GM19395 (cell line): ENCODE data around the gene P2RX4.
"Not testable (repeated sequence)": the region's sequence is repeated elsewhere in the genome, so short reads cannot be mapped to it uniquely, and the experiment has no call there.

Source experiments
- ATAC-seq: cut with Tn5 transposase; IDR thresholded peaks from one replicate; pipeline ENCODE4 v1.9.1; 2021; ENCODE audit warnings: mild to moderate bottlenecking, moderate library complexity; ENCODE audit not compliant: unreplicated experiment

The P2RX4 gene, protein sequence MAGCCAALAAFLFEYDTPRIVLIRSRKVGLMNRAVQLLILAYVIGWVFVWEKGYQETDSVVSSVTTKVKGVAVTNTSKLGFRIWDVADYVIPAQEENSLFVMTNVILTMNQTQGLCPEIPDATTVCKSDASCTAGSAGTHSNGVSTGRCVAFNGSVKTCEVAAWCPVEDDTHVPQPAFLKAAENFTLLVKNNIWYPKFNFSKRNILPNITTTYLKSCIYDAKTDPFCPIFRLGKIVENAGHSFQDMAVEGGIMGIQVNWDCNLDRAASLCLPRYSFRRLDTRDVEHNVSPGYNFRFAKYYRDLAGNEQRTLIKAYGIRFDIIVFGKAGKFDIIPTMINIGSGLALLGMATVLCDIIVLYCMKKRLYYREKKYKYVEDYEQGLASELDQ

DNA sequence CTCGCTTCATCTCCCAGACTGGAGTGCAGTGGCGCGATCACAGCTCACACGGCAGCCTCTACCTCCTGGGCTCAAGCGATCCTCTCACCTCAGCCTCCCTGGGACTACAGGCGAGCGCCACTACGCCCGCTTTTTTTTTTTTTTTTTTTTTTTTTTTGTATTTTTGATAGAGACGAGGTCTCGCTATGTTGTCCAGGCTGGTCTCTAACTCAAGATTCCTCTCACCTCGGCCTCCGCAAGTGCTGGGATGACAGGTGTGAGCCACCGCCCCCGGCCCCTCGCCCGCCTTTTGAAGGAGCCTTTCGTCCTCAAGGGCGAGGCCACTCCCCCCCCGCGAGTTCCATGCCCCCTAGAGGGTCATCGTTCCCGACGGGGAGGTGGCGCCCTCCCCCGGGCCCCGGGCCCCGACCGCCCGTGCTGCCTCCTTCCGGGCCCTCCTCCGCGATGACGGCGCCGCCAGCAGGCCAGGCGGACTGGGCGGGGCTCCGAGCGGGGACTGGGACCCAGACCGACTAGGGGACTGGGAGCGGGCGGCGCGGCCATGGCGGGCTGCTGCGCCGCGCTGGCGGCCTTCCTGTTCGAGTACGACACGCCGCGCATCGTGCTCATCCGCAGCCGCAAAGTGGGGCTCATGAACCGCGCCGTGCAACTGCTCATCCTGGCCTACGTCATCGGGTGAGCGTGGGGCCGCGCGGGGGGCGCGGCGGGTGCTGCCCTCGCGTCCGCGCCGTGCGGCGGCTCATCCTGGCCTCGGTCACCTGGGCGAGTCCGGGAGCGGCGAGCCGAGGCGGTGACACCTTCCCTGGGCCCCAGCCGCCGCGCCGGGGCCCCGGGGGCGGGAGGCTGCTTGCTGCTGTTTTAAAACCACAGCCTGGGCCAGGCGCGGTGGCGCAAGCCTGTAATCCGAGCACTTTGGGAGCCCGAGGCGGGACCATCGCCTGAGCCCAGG lies at the start of gene P2RX4:
Gene P2RX4, plus strand, starts transcription at position 506 of the 949 bp plus-strand sequence. Its CDS starts 36 bp downstream, at position 542.
- peak; percentile 87 for ATAC-seq

DNA sequence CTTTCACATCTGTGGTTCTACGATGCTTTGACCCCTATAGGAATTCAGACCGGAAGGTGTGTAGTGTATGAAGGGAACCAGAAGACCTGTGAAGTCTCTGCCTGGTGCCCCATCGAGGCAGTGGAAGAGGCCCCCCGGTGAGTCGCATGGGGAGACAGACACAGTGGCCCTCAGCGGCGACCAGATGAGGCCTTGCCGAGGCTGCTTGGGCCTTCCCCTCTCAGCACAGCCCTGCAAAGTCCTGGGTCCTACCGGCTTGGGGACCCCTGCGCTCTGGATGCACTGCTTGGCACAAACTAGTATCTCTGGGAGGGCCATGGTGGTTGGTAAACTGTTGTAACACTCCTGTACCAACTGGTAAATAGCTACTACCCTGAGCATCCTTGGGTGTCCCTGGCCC lies 47.5 kb upstream of the P2RX4 start:
- ATAC-seq = no peak

DNA sequence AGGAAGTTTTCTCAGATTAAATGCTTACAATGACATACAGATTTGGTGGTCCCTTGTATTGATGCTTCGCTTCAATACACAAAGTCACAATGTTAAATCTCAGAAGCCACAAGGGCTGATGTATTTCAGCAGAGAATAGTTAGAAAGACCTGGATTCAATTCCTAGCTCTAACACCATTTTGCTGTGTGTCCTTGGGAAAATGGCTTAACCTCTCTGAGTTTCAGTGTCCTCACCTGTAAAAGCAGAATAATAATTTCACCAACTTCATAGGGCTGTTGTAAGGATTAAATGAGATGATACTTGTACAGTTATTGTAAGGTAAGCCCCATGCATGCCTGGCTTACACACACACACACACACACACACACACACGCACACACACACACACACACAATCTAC lies 46.9 kb upstream of the P2RX4 start:
- ATAC-seq = no peak

DNA sequence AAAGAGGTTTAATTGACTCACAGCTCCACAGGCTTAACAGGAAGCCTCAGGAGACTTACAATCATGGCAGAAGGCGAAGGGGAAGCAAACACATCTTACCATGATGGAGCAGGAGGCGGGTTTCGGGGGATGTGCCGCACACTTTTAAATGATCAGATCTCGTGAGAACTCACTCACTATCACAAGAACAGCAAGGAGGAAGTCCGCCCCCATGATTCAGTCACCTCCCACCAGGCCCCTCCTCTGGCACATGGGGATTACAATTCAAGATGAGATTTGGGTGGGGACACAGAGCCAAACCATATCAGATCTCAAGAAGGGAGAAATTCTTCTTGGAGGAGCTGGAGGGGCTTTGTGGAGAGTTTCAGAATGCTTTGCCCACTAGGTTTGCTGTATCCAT lies 45.1 kb upstream of the P2RX4 start:
- not testable (repeated sequence) for ATAC-seq

DNA sequence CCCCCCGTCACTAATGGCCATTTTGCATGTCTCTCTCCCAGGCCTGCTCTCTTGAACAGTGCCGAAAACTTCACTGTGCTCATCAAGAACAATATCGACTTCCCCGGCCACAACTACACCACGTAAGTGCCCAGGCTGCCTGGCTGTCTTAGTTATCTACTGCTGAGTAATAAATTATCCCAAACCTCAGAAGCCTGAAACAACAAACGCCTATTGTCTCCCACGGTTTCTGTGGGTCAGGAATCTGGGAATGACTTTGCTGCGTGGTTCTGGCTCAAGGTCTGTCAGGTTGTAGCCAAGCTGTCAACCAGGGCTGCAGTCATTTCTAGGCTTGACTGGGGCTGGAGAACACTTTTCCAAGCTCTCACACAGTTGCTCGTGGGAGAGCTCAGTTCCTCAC lies 44.6 kb upstream of the P2RX4 start:
- no peak for ATAC-seq

DNA sequence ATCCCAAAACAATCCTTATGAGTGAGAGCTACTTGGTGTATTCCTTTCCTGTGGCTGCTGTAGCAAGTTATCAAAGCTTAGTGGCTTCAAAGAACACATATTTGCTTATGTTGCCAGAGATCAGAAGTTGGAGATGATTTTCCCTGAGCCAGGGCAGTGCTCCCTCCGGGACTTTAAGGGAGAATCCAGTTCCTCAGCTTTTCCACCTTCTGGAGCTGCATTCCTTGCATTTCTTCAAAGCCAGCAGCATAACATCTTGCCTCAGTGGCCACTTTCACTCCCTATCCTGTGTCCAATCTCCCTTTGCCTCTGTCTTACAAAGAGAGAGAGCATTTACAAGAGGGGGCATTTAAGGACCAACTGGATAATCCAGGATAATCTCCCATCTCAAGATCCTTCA lies 43.6 kb upstream of the P2RX4 start:
- no peak for ATAC-seq

DNA sequence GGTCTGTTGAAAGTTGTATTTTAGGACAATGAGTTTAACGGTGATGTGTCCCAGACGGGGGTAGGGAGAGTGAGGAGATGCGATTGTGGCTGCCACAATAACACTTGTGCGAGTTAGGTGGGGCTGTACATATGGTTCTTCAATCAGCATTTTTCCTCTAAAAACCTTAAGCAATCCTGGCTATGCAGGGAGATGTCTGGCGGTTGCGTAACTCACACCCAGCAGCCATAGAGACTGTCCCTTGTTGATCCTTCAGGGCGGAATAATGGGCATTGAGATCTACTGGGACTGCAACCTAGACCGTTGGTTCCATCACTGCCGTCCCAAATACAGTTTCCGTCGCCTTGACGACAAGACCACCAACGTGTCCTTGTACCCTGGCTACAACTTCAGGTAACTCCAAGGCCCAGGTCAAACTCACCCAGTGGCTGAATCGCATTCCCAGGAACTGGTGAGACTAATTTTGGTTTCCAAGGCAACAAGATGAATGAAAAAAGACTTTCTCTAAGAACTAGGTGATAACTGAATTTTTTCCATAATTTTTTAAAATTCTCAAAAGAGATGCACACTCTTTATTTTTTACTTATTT lies 42.6 kb upstream of the P2RX4 start:
- no peak for ATAC-seq

DNA sequence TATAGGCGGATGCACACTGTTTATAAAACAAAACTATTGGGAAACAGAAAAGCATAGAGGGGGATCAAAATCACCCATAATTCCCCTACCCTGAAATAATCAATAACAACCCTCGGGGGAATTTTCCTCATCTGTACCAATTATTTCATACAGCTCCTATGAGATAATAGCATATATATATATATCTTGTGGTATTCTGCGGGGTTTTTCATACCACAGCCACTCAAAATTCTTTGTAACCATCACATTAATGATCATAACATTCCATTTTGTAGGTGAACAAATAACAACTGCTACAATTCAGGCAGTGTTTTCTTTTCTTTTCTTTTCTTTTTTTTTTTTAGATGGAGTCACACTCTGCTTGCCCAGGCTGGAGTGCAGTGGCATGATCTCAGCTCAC lies 42.0 kb upstream of the P2RX4 start:
- no peak for ATAC-seq

DNA sequence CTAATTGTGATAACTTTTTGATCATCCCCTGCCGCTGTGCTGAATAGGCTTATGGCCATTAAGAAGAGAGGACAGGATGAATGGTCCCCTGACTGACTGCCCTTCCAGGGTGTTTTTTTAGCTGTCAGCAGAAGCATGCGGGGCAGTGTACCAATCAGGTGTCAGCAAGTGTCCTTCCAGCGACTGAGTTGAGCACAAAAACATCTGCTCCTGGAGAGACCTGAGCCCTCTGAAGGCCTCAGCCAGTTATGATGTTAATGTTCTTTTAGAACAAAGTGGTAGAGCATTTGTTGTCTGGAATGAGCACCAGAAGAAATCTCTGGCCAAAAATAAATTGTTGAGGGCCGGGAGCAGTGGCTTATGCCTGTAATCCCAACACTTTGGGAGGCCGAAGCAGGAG lies 39.8 kb upstream of the P2RX4 start:
- ATAC-seq = no peak

DNA sequence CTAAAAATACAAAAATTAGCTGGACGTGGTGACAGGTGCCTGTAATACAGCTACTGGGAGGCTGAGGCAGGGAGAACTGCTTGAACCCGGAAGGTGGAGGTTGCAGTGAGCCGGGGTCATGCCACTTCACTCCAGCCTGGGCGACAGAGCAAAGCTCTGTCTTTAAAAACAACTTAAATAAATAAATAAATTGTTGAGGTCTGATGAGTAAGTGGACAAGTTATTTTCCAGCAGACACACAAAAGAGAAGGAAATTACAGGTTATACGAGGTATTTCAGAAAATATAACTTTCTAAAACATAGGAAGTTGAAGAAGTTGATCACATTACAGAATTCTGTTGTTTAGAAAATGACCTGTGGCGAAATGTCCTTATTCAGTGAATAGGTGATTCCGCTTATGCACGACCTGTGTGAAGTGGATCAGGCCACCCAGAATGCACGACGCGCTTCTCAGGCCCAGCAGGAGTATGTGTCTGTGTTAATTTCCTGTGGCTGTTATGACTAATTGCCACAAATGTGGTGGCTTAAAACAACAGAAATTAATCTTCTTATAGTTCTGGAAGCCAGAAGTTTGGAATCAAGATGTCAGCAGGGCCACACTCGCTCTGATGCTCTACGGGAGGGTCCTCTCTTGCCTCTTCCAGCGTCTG lies 39.2 kb upstream of the P2RX4 start:
- no peak for ATAC-seq

DNA sequence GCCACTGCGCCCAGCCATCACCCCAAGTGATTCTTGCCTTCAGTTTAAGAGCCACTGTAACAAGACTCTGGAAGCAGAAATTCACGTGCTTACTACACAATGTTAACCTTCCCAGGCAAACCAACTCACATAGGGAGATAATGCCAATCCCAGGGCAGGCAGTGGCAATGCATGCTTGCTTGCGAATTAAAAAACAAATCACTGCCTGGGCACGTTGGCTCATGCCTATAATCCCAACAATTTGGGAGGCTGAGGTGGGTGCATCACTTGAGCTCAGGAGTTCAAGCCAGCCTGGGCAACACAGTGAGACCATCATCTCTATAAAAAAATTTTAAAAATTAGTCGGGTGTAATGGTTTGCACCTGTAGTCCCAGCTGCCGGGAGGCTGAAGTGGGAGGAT lies 37.8 kb upstream of the P2RX4 start:
- no peak for ATAC-seq

DNA sequence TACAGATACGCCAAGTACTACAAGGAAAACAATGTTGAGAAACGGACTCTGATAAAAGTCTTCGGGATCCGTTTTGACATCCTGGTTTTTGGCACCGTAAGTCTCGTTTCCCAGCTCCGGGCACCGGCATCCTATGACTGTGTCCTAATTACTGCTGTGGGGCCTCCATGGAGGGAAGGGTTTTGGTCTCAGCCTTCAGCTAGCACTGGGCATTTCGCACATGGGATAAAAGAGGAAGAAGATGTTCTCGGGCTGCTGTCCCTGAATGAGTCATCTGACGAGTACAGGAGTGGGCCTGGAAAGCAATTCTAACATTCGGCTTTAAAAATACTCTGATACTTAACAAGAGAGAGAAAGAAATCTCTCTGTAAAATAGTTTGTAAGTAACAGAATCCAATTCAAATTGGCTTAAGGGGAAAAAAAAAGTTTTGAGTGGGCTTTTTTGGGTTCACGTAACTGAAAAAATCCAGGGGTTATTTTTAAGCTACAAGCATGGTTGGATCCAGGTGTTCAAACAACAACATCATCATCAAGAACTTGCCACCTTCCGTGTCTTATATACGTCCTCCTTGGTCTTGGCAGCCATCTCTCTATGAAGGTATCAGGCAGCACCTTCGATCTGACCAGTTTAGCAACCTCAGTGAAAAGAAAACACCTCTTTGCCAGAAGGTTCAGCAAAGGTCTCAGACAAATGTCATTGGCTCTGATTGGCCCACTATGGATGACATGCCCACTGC lies 34.4 kb upstream of the P2RX4 start:
- ATAC-seq = no peak

DNA sequence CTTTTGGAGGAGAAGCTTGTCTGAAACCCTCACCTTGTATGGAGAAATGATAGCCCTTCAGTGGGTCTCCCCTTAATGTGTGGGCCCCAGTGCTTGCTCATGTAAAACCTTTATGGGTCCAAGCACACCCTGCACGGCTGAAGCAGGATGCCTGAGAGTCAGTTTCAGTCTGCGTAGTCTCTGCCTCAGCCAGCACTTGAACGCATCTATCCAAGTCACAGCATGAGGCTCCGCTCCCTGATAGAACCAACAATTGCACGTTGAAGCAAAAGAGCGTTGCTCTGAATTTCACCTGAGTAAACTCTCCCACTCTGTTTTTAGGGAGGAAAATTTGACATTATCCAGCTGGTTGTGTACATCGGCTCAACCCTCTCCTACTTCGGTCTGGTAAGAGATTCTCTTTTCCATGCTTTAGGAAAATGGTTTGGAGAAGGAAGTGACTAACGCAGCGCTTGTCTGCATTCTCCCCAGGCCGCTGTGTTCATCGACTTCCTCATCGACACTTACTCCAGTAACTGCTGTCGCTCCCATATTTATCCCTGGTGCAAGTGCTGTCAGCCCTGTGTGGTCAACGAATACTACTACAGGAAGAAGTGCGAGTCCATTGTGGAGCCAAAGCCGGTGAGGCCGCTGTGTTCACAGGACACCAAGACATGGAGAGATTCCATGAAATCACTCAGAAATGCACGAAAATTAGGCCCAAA lies 33.0 kb upstream of the P2RX4 start:
- ATAC-seq = no peak

DNA sequence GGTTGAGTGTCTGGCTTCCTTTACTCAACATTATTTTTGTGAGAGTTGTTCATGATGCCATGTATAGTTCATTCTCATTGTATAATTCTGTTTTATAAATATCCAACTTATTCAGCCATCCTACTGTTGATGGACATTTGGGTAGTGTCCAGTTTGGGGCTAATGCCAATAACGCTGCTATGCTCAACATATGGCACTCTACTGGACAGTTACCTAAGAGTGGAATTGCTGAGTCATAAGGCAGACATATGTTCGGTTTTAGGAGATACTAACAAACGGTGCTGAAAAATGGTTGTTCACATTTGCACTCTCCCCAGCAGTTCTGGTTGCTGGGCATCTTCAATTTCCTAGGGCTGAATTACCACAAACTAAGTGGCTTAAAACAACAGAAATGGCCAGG lies 28.7 kb upstream of the P2RX4 start:
- ATAC-seq = no peak

DNA sequence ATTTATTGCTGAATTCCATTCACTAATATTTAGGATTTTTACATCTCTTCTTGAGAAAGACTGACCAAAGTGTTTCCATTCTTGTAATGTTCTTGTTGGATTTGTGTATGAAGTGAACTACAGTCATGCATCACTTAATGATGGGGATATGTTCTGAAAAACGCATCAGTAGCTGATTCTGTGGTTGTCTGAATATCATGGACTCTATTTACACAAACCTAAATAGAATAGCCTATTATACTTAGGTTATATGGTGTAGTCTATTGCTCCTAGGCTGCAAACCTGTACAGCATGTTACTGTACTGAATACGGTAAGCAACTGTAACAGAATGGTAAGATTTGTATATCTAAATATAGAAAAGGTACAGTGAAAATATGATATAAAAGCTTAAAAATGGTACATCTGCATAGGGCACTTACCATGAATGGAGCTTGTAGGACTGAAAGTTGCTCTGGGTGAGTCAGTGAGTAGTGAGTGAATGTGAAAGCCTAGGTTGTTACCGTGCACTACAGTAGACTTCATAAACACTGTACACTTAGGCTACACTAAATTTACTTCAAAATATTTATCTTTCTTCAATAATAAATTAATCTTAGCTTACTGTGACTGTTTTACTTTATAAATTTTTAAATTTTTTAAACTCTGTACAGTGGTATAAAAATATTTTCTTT lies 27.6 kb upstream of the P2RX4 start:
- no peak for ATAC-seq

DNA sequence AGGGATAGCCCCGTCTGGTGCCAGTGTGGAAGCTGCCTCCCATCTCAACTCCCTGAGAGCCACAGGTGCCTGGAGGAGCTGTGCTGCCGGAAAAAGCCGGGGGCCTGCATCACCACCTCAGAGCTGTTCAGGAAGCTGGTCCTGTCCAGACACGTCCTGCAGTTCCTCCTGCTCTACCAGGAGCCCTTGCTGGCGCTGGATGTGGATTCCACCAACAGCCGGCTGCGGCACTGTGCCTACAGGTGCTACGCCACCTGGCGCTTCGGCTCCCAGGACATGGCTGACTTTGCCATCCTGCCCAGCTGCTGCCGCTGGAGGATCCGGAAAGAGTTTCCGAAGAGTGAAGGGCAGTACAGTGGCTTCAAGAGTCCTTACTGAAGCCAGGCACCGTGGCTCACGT lies 25.5 kb upstream of the P2RX4 start:
- ATAC-seq = no peak

DNA sequence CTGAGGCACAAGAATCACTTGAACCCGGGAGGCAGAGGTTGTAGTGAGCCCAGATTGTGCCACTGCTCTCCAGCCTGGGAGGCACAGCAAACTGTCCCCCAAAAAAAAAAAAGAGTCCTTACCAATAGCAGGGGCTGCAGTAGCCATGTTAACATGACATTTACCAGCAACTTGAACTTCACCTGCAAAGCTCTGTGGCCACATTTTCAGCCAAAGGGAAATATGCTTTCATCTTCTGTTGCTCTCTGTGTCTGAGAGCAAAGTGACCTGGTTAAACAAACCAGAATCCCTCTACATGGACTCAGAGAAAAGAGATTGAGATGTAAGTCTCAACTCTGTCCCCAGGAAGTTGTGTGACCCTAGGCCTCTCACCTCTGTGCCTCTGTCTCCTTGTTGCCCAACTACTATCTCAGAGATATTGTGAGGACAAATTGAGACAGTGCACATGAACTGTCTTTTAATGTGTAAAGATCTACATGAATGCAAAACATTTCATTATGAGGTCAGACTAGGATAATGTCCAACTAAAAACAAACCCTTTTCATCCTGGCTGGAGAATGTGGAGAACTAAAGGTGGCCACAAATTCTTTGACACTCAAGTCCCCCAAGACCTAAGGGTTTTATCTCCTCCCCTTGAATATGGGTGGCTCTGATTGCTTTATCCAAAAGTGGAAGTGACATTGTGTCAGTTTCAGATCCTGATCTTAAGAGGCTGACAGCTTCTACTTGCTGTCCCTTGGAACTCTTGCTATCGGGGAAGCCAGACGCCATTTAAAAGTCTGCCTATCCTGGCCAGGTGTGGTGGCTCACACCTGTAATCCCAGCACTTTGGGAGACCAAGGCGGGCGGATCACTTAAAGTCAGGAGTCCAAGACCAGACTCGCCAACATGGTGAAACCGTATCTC lies 24.7 kb upstream of the P2RX4 start:
- ATAC-seq = no peak

DNA sequence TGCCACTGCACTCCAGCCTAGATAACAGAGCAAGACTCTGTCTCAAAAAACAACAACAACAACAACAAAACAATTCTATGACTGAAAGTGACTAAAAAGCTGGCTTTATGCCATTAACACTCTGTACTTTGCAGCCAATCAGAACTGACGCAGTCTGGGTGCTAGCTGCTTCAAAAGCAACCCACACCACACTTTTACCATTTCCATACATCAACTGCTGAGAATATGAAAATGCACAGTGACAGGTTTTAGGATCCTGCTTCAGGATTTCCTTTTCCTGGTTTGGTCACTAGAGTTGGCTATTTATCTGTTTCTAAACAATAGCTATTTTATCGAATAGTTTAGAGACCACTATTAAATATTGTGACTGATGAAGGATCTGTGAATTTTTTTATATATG lies 23.1 kb upstream of the P2RX4 start:
- ATAC-seq = no peak
